GM12891 (cell line): ENCODE data around the gene MEX3C.

ENCODE experiments used
- PAX5 ChIP-seq: IDR thresholded peaks from 2 replicates; pipeline ENCODE4 v1.6.1; 2011; ENCODE audit warnings: low read length, moderate library complexity, mild to moderate bottlenecking; ENCODE audit not compliant: insufficient read depth, severe bottlenecking
- POLR2A ChIP-seq: IDR thresholded peaks from 2 replicates; pipeline ENCODE4 v1.6.1; 2011; ENCODE audit warnings: low read depth, low read length, control low read depth
- POLR2AphosphoS5 ChIP-seq: IDR thresholded peaks from 2 replicates; pipeline ENCODE4 v1.6.1; 2011; ENCODE audit warnings: low read depth, low read length, control low read depth
- POU2F2 ChIP-seq: IDR thresholded peaks from 2 replicates; pipeline ENCODE4 v1.6.1; 2011; ENCODE audit warnings: low read depth, mild to moderate bottlenecking, control low read depth, low read length, moderate library complexity
- SPI1 ChIP-seq: IDR thresholded peaks from 2 replicates; pipeline ENCODE4 v1.6.1; 2011; ENCODE audit warnings: low read depth, low read length, control low read depth
- TAF1 ChIP-seq: IDR thresholded peaks from 2 replicates; pipeline ENCODE4 v1.6.1; 2011; ENCODE audit warnings: low read depth, low read length, control low read depth

DNA sequence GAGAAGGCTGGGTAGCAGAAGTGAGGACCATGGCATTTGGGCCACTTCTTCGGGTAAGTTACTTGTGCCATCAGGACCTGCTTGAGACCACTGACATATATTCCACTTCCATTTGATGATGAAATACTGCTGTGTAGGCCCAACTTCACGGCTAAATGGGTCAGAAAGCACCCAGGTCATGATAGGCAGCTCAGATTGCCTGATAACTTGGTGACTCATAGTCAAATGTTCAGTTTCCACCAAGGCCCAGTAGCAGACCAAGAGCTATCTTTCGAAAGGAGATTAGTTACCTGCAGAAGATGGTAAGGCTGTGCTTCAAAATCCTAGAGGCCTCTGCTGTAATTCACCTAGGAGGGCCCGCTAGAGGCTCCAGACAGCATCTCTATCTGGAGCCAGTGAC lies 31.8 kb upstream of the MEX3C start:
- TF ChIP-seq POLR2AphosphoS5 (no peak), POLR2A (no peak), SPI1 (no peak), PAX5 (no peak), POU2F2 (no peak), TAF1 (no peak)
